ENCODE measurements around the gene GBA2.

GRCh38 chr9:35789541-35789940 is 40.5 kb upstream of the GBA2 start:
- no peak for TF ChIP-seq CTCF (IDR thresholded peaks at IDR 0.05)
- no peak for TF ChIP-seq POLR2A (IDR thresholded peaks at IDR 0.05)

Data from heart left ventricle (tissue), 13 donors.